ENCODE measurements around the gene IMP3. TPM values are rescaled to one million over a fixed set of nuclear protein-coding genes. Genes with fewer than 3 reads are reported as not detected.
"Not testable (repeated sequence)": the region's sequence is repeated elsewhere in the genome, so short reads cannot be mapped to it uniquely, and the experiment has no call there.

The IMP3 gene, protein sequence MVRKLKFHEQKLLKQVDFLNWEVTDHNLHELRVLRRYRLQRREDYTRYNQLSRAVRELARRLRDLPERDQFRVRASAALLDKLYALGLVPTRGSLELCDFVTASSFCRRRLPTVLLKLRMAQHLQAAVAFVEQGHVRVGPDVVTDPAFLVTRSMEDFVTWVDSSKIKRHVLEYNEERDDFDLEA
- 76.5 and 84.5 TPM in 2 replicates for total RNA-seq (2021)
- Bru-seq, nascent RNA = percentile 55 among the genes with signal in this experiment
- BruChase-seq, experiment 1, labeled RNA remaining after a 2-hour chase = percentile 75 among the genes with signal in this experiment
- percentile 54 among the genes with signal in this experiment for BruChase-seq, experiment 2, labeled RNA remaining after a 6-hour chase
- long read RNA-seq, transcript IMP3-202 (1 exons, 1,237 nt) = major isoform, 166 of 167 reads
- long read RNA-seq, partial matches to known transcripts = 0 of 167 reads
- long read RNA-seq, other reads (novel, unspliced or antisense) = 1 of 167 reads

DNA sequence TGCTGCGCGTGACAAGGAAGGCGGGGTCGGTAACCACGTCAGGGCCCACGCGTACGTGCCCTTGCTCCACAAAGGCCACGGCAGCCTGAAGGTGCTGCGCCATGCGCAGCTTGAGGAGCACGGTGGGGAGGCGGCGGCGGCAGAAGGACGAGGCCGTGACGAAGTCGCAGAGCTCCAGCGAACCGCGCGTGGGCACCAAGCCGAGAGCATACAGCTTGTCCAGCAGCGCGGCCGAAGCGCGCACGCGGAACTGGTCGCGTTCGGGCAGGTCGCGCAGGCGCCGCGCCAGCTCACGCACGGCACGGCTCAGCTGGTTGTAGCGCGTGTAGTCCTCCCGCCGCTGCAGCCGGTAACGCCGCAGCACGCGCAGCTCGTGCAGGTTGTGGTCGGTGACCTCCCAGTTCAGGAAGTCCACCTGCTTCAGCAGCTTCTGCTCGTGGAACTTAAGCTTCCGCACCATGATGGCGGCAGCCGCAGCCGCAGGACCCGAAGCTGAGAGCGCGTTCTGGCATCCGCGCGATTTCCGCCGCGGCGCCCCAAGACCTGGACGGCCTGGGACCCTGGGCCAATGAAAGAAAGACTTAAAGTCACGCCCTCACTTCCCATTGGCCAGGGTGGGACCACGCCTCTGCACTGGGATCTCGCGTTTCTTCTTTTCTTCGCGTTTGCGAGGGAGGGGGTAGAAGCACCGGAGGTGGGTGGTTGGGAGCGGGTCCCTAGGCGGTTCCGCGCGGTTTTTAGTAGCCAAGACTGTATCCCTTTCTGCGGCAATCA, at the start of gene IMP3:
IMP3 (minus strand) TSS at position 516 of the 774 bp plus-strand sequence; CDS start at position 460, 56 bp downstream.
- POLR2A ChIA-PET (ENCODE audit: low non-redundant PET) = interaction anchor here (0.6 kb wide), 1 partner anchor 132 kb away, joined by 28 read pairs; no protein-coding TSS in a partner anchor
- H3K27ac ChIP-seq (ENCODE audit: low read depth, low read length, poor library complexity, severe bottlenecking) = peak within 1 kb of the TSS; percentile 88
- peak; percentile 99 for DNase-seq (ENCODE audit: low spot score)
- BruUV-seq (replicated peaks) = no TSS peak
- TF ChIP-seq, protein P1, sequence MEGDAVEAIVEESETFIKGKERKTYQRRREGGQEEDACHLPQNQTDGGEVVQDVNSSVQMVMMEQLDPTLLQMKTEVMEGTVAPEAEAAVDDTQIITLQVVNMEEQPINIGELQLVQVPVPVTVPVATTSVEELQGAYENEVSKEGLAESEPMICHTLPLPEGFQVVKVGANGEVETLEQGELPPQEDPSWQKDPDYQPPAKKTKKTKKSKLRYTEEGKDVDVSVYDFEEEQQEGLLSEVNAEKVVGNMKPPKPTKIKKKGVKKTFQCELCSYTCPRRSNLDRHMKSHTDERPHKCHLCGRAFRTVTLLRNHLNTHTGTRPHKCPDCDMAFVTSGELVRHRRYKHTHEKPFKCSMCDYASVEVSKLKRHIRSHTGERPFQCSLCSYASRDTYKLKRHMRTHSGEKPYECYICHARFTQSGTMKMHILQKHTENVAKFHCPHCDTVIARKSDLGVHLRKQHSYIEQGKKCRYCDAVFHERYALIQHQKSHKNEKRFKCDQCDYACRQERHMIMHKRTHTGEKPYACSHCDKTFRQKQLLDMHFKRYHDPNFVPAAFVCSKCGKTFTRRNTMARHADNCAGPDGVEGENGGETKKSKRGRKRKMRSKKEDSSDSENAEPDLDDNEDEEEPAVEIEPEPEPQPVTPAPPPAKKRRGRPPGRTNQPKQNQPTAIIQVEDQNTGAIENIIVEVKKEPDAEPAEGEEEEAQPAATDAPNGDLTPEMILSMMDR (conservative IDR thresholded peaks at IDR 0.05; ENCODE audit: low read depth, low read length) = no peak
- no peak for TF ChIP-seq EZH2 (IDR thresholded peaks at IDR 0.05; ENCODE audit: borderline replicate concordance, low read depth, low read length, poor library complexity, severe bottlenecking)
- H3K9me3 ChIP-seq (ENCODE audit: low read depth, low read length, poor library complexity, severe bottlenecking) = no peaks in the 10 kb centered on the region
- intact Hi-C loops (cut with micrococcal nuclease; ENCODE audit: unreplicated experiment) = loop anchor here (5.0 kb wide), 1 partner anchor 188 kb away; the partner anchor contains the start of gene SIN3A
- peaks cover 9% of the 10 kb centered on the region for H3K36me3 ChIP-seq (ENCODE audit: insufficient read depth, low read length, poor library complexity, severe bottlenecking)
- CTCF ChIA-PET = interaction anchor here (1.0 to 2.8 kb wide), 2 partner anchors 264 to 272 kb away, joined by 3 to 13 read pairs; partner anchors contain the start of gene MAN2C1
- no peaks in the 10 kb centered on the region for H3K27me3 ChIP-seq (replicated peaks; ENCODE audit: insufficient read depth, low read depth, low read length, poor library complexity)
- peak within 1 kb of the TSS; percentile 75 for H3K4me3 ChIP-seq (ENCODE audit: low read depth, low read length, poor library complexity, severe bottlenecking)
- H3K4me1 ChIP-seq (ENCODE audit: insufficient read depth, low read length, poor library complexity, severe bottlenecking) = peaks cover 15% of the 10 kb centered on the region

DNA sequence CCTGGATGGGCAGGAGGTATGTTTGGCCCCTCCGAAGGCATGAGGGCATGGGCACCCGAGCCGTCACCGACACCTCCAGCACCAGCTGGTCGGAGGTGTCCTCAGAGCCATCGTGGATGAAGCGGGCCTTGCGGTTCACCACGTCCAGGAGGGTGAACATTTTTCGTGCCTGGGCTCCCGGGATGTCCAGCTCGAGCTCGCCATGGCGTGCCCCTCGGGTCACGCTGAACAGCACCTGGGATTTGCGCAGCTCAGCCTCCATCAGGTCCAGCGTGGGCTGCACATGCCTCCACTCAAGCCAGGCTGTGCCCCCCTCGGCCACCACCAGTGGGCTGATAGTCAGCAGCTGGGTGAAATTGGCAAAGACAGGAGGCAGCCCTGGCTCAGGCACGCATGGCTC, 49.4 kb upstream of the IMP3 start:
- BruUV-seq (replicated peaks); H3K4me3 ChIP-seq (ENCODE audit: low read depth, low read length, poor library complexity, severe bottlenecking); H3K9me3 ChIP-seq (ENCODE audit: low read depth, low read length, poor library complexity, severe bottlenecking); H3K27me3 ChIP-seq (replicated peaks; ENCODE audit: insufficient read depth, low read depth, low read length, poor library complexity); POLR2A ChIA-PET (ENCODE audit: low non-redundant PET); H3K27ac ChIP-seq (ENCODE audit: low read depth, low read length, poor library complexity, severe bottlenecking); DNase-seq (ENCODE audit: low spot score); H3K4me1 ChIP-seq (ENCODE audit: insufficient read depth, low read length, poor library complexity, severe bottlenecking); intact Hi-C loops (cut with micrococcal nuclease; ENCODE audit: unreplicated experiment); CTCF ChIA-PET; H3K36me3 ChIP-seq (ENCODE audit: insufficient read depth, low read length, poor library complexity, severe bottlenecking): not testable (repeated sequence)

DNA sequence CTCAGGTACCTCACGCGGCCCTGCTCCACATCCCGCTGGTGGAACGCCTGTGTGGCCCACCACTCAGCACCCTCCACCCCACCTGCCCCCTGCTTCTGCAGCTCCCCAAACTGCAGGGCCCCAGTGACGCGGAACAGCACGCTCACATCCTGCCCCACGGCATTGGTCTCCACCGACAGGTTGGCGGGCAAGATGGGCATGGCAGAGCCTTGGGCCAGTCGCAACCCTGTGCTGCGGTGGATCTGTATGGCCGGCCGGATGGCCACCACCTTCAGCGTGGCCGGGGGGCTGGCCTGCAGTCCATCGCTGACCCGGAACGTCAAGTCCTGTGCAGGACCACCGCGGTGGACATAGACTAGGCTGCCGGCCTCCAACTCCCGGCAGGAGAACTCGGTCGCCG, 48.8 kb upstream of the IMP3 start:
- no peaks in the 10 kb centered on the region for H3K9me3 ChIP-seq (ENCODE audit: low read depth, low read length, poor library complexity, severe bottlenecking)
- intact Hi-C loops (cut with micrococcal nuclease; ENCODE audit: unreplicated experiment) = no loop called here
- ChIA-PET POLR2A (ENCODE audit: low non-redundant PET) (no interaction called here), CTCF (no interaction called here)
- no peaks in the 10 kb centered on the region for H3K4me1 ChIP-seq (ENCODE audit: insufficient read depth, low read length, poor library complexity, severe bottlenecking)
- H3K27me3 ChIP-seq (replicated peaks; ENCODE audit: insufficient read depth, low read depth, low read length, poor library complexity) = no peaks in the 10 kb centered on the region
- no peak overlapping the region for H3K4me3 ChIP-seq (ENCODE audit: low read depth, low read length, poor library complexity, severe bottlenecking)
- no peak overlapping the region for H3K27ac ChIP-seq (ENCODE audit: low read depth, low read length, poor library complexity, severe bottlenecking)
- no TSS peak for BruUV-seq (replicated peaks)
- no peak for TF ChIP-seq EZH2 (IDR thresholded peaks at IDR 0.05; ENCODE audit: borderline replicate concordance, low read depth, low read length, poor library complexity, severe bottlenecking)
- TF ChIP-seq, protein P1 (conservative IDR thresholded peaks at IDR 0.05; ENCODE audit: low read depth, low read length) = no peak
- no peaks in the 10 kb centered on the region for H3K36me3 ChIP-seq (ENCODE audit: insufficient read depth, low read length, poor library complexity, severe bottlenecking)
- DNase-seq (ENCODE audit: low spot score) = no peak
